ENCODE data around the gene THG1L. TPM values are rescaled to one million over a fixed set of nuclear protein-coding genes. Genes with fewer than 3 reads are reported as not detected.
A peak's percentile ranks its signal among the peaks of the same experiment; 100 is the strongest.
"Not testable (repeated sequence)": the region's sequence is repeated elsewhere in the genome, so short reads cannot be mapped to it uniquely, and the experiment has no call there.

Gene THG1L
- total RNA-seq, 3 donors from 2014 or later: 12.3 to 15.1 (median 13.5) TPM

DNA sequence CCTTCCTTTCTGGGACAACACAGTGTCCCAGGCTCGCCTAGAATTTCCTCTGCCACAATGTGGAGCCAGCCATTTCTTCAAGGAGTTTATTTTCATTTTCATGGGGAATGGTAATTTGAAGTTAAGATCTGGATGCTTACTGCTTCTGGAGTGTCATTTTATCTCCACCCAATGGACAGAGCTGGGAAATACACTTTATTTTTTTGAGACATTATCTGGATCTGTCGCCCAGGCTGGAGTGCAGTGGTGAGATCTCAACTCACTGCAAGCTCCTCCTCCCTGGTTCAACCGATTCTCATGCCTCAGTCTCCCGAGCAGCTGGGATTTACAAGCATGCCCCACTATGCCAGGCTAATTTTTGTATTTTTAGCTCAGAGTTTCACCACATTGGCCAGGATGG is 12.7 kb upstream of the THG1L start:
- no peaks in the 10 kb centered on the region for H3K9me3 ChIP-seq
- H3K27ac ChIP-seq: no peak overlapping the region
- no peaks in the 10 kb centered on the region for H3K36me3 ChIP-seq
- H3K27me3 ChIP-seq: no peaks in the 10 kb centered on the region
- intact Hi-C loops (cut with DNase I; ENCODE audit: low total_unique reads): no loop called here
- H3K4me3 ChIP-seq: no peak overlapping the region
- TF ChIP-seq CTCF (IDR thresholded peaks at IDR 0.05): peak; percentile 10 to 69 (median 39)
- no peak for TF ChIP-seq POLR2A (IDR thresholded peaks at IDR 0.05)
- no peak for DNase-seq (ENCODE audit: low spot score in 2 of 2)
- no peaks in the 10 kb centered on the region for H3K4me1 ChIP-seq

DNA sequence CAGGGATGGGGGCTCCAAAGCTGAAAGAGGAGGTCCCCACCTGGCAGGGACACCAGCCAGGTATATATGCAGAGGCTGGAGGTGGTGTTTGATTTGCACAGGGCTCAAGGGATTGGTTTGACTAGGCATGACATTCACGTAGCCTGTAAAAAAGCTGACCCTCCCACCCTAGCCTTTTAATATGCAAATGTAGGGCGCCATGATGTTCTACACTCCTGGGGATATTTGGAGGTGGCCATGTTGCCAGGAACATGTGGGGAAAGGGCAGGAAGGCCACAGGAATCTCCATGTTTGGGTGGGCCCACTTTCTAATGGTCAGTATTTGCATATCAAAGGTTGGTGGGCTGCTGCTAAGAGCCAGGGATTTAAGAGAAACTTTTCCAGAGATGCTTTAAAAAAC is 12.0 kb upstream of the THG1L start:
- no peak overlapping the region for H3K27ac ChIP-seq
- TF ChIP-seq POLR2A (IDR thresholded peaks at IDR 0.05) (no peak), POLR2AphosphoS5 (IDR thresholded peaks at IDR 0.05) (no peak), CTCF (IDR thresholded peaks at IDR 0.05) (no peak)
- no peaks in the 10 kb centered on the region for H3K27me3 ChIP-seq
- H3K9me3 ChIP-seq: no peaks in the 10 kb centered on the region
- DNase-seq (ENCODE audit: low spot score in 2 of 2): no peak
- no peaks in the 10 kb centered on the region for H3K36me3 ChIP-seq
- H3K4me1 ChIP-seq: no peaks in the 10 kb centered on the region
- intact Hi-C loops (cut with DNase I; ENCODE audit: low total_unique reads): no loop called here
- no peak overlapping the region for H3K4me3 ChIP-seq

DNA sequence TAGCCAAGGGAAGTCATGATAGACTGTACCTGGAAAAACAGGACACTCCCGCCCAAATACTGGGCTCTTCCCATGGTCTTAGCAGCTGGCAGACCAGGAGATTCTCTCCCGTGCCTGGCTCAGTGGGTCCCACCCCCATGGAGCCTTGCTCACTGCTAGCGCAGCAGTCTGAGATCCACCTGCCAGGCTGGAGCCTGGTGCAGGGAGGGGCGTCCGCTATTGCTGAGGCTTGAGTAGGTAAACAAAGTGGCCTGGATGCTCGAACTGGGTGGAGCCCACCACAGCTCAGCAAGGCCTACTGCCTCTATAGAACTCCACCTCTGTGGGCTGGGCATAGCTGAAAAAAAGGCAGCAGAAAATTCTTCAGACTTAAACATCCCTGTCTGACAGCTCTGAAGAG is 10.1 kb upstream of the THG1L start:
- Histone ChIP-seq H3K36me3 (no peaks in the 10 kb centered on the region), H3K4me3 (no peak overlapping the region), H3K27me3 (no peaks in the 10 kb centered on the region), H3K9me3 (no peaks in the 10 kb centered on the region), H3K27ac (no peak overlapping the region), H3K4me1 (no peaks in the 10 kb centered on the region)
- no peak for TF ChIP-seq CTCF (IDR thresholded peaks at IDR 0.05)
- TF ChIP-seq POLR2A (IDR thresholded peaks at IDR 0.05): no peak
- DNase-seq (ENCODE audit: low spot score in 2 of 2): no peak
- intact Hi-C loops (cut with DNase I; ENCODE audit: low total_unique reads): no loop called here

DNA sequence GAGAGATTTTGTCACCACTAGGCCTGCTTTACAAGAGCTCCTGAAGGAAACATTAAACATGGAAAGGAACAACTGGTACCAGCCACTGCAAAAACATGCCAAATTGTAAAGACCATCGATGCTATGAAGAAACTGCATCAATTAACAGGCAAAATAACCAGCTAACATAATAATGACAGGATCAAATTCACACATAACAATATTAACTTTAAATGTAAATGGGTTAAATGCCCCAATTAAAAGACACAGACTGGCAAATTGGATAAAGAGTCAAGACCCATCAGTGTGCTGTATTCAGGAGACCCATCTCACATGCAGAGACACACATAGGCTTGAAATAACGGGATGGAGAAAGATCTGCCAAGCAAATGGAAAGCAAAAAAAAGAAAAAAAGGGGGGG is 8.3 kb upstream of the THG1L start:
- intact Hi-C loops (cut with DNase I; ENCODE audit: low total_unique reads); H3K27me3 ChIP-seq: not testable (repeated sequence)

GRCh38 chr5:157726607-157727006 is 4.6 kb upstream of the THG1L start:
- not testable (repeated sequence) for H3K4me3 ChIP-seq, H3K36me3 ChIP-seq

More for the DNA sequence above, 8.3 kb upstream of the THG1L start:
- not testable (repeated sequence) for DNase-seq (ENCODE audit: low spot score in 2 of 2); H3K4me3 ChIP-seq; H3K4me1 ChIP-seq; H3K27ac ChIP-seq; H3K36me3 ChIP-seq; H3K9me3 ChIP-seq

GRCh38 chr5:157727858-157728257 is 3.4 kb upstream of the THG1L start:
- H3K27me3 ChIP-seq; intact Hi-C loops (cut with DNase I; ENCODE audit: low total_unique reads); H3K27ac ChIP-seq; H3K9me3 ChIP-seq; H3K36me3 ChIP-seq; H3K4me3 ChIP-seq; H3K4me1 ChIP-seq; DNase-seq (ENCODE audit: low spot score in 2 of 2): not testable (repeated sequence)

More at GRCh38 chr5:157726607-157727006, 4.6 kb upstream of the THG1L start:
- DNase-seq (ENCODE audit: low spot score in 2 of 2); H3K9me3 ChIP-seq; H3K4me1 ChIP-seq; H3K27ac ChIP-seq; H3K27me3 ChIP-seq; intact Hi-C loops (cut with DNase I; ENCODE audit: low total_unique reads): not testable (repeated sequence)

DNA sequence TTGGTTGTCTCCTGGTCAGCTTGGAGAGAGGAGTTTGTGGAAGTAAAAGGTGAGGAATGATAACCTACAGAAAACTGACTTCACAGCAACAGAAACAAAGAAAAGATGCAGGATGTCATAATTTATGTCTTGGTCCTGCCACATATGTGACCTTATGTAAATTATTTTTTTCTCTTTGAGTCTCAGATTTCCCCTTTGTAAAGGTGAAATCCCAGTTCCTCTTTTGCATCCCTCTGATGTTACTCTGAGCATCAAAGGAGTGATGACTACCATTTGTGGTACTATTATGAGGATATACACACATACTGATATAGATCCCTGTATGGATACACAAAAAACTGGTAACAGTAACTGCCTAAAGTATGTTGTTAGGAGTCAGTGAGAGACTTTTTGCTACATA is 1.4 kb upstream of the THG1L start:
- Histone ChIP-seq H3K27ac (no peak overlapping the region), H3K36me3 (no peaks in the 10 kb centered on the region), H3K4me3 (no peak overlapping the region), H3K27me3 (no peaks in the 10 kb centered on the region), H3K4me1 (no peaks in the 10 kb centered on the region), H3K9me3 (no peaks in the 10 kb centered on the region)
- DNase-seq (ENCODE audit: low spot score in 2 of 2): no peak
- intact Hi-C loops (cut with DNase I; ENCODE audit: low total_unique reads): no loop called here
- no peak for TF ChIP-seq POLR2A (IDR thresholded peaks at IDR 0.05)
- no peak for TF ChIP-seq CTCF (IDR thresholded peaks at IDR 0.05)
- TF ChIP-seq POLR2AphosphoS5 (IDR thresholded peaks at IDR 0.05): no peak
